NCI-H460 (cell line): ENCODE measurements around the gene FDPS. TPM values are rescaled to one million over a fixed set of nuclear protein-coding genes. Genes with fewer than 3 reads are reported as not detected.

Source experiments
- DNase-seq: peaks from one replicate; pipeline ENCODE4 v3.0.0-alpha.2; 2016; ENCODE audit warnings: low read depth; ENCODE audit errors: extremely low read depth
- small RNA-seq, 2 experiments: library from RNA; depleted of rRNA; stranded (forward); fragments of <200 nt; gene quantifications; one replicate each; pipeline ENCODE3, GENCODE V24; 2014
- total RNA-seq: library from RNA; depleted of rRNA; stranded (reverse); fragments of >200 nt; shearing (Covaris generic); gene quantifications from 2 replicates; pipeline ENCODE4 v1.2.3, GENCODE V29; 2014; rRNA removed

Gene FDPS
- total RNA-seq, 1 experiment from 2014 or later: 142 TPM

DNA sequence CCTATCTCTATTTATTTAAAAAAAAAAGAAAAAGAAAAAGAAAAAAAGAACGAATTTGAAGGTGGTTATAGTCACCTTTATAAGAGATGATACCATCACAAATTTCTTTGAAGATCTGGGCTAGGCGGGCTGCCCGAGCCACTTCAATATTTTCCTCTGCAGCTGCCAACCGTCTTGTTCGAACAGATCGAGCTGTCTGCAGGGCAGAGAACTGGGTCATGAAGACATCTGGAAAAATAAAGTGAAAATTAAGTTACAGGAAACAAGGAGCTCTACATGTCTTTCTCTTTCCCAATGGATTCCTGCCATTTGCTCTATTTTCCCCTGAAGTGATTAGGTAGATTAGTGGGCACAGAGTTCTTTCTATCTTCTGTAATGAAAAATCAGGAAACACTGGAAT, 44.0 kb downstream of the FDPS start:
- DNase-seq: no peak

DNA sequence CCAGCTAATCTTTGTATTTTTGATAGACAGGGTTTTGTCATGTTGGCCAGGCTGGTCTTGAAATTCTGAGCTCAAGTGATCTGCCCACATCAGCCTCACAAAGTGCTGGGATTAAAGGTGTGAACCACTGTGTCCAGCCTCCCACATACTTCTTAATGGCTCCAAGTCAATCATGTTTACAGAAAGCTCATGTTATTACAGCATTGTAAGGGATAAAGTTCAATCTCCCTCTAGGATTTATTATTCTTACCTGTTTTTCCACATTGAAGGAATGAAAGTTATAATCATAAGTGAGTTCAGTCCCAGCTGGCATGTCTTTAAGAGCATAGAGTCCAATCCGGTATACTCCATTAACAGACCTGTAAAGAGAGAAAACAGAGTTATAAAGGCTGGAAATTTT, 51.4 kb downstream of the FDPS start:
- DNase-seq: no peak

Small RNA genes within 50 kb of the gene (small RNA-seq; reads per million reads assigned to genes)
- gene RNU6-106P: 0 to 0.15 reads per million in 2 experiments

Other genes with a start within 250 kb of the FDPS start
- 12.1 TPM in 2 replicates for gene EFNA4, start 245.1 kb upstream of the FDPS start, total RNA-seq
- gene EFNA3, start 230.0 kb upstream of the FDPS start, total RNA-seq: 10.1 and 12.6 TPM in 2 replicates
- 18.1 and 22.3 TPM in 2 replicates for gene EFNA1, start 181.0 kb upstream of the FDPS start, total RNA-seq
- gene SLC50A1, start 173.0 kb upstream of the FDPS start, total RNA-seq: 49.7 and 53.4 TPM in 2 replicates
- gene DPM3, start 168.3 kb upstream of the FDPS start, total RNA-seq: 49.8 and 50.9 TPM in 2 replicates
- 454 and 476 TPM in 2 replicates for gene KRTCAP2, start 135.6 kb upstream of the FDPS start, total RNA-seq
- gene TRIM46, start 135.0 kb upstream of the FDPS start, total RNA-seq: 0.27 and 0.43 TPM in 2 replicates
- 18.0 and 19.5 TPM in 2 replicates for gene THBS3, start 101.0 kb upstream of the FDPS start, total RNA-seq
- 69.7 and 72.8 TPM in 2 replicates for gene MTX1, start 100.2 kb upstream of the FDPS start, total RNA-seq
- 12.6 and 16.6 TPM in 2 replicates for gene ENTREP3, start 53.4 kb upstream of the FDPS start, total RNA-seq
- gene SCAMP3, start 46.5 kb upstream of the FDPS start, total RNA-seq: 116 and 121 TPM in 2 replicates
- gene CLK2, start 35.4 kb upstream of the FDPS start, total RNA-seq: 37.3 and 48.3 TPM in 2 replicates
- 1.4 and 1.6 TPM in 2 replicates for gene HCN3, start 31.4 kb upstream of the FDPS start, total RNA-seq
- not detected in 2 replicates for gene PKLR, start 7.4 kb upstream of the FDPS start, total RNA-seq
- gene RUSC1, start 12.0 kb downstream of the FDPS start, total RNA-seq: 80.4 and 86.6 TPM in 2 replicates